ENCODE measurements around the gene APP.

GRCh38 chr21:26019236-26019635 lies 151.3 kb downstream of the APP start:
- TF ChIP-seq, protein P1, sequence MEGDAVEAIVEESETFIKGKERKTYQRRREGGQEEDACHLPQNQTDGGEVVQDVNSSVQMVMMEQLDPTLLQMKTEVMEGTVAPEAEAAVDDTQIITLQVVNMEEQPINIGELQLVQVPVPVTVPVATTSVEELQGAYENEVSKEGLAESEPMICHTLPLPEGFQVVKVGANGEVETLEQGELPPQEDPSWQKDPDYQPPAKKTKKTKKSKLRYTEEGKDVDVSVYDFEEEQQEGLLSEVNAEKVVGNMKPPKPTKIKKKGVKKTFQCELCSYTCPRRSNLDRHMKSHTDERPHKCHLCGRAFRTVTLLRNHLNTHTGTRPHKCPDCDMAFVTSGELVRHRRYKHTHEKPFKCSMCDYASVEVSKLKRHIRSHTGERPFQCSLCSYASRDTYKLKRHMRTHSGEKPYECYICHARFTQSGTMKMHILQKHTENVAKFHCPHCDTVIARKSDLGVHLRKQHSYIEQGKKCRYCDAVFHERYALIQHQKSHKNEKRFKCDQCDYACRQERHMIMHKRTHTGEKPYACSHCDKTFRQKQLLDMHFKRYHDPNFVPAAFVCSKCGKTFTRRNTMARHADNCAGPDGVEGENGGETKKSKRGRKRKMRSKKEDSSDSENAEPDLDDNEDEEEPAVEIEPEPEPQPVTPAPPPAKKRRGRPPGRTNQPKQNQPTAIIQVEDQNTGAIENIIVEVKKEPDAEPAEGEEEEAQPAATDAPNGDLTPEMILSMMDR (IDR thresholded peaks at IDR 0.05; ENCODE audit: low read depth, low read length) = no peak
- no peak for TF ChIP-seq EZH2phosphoT487 (IDR thresholded peaks at IDR 0.05; ENCODE audit: low read depth)

Measured in OCI-LY3 (cell line).